ENCODE measurements around the gene CRYAB.
"Not testable (repeated sequence)": the region's sequence is repeated elsewhere in the genome, so short reads cannot be mapped to it uniquely, and the experiment has no call there.

The CRYAB gene

DNA sequence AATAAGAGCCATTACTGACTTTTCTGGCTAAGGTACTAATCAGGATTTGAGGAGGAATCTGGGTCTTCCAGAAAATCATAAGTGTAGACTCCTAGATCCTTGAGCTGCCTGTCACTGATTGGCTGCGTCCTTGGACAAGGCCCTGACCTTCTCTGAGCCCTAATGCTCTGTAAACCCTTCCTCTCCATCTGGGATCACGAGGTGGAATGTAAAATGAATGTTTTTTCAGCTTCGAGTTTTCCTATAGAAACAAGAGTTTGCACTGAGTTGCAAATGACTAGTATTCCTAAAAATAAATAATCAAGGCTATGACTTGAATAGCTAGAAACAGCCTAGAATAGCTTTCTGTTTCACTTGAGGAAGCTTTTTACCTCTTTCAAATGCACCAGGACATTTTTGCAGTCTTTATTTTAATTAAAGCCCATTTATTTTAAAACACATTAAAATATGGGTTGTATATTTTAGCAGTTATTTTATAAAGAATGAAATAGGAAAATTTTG is 24.5 kb upstream of the CRYAB start:
- H3K27me3 ChIP-seq (ENCODE audit: insufficient read depth, low read length, poor library complexity): no peaks in the 10 kb centered on the region
- H2BK5ac ChIP-seq (ENCODE audit: low read length): no peak overlapping the region
- WGBS (ENCODE audit: extremely low coverage, insufficient coverage, low lambda C conversion rate): no CpG with 5 or more reads among the region's 3 CpGs
- peaks cover 9% of the 10 kb centered on the region for H3K4me1 ChIP-seq (ENCODE audit: control insufficient read depth, low read depth, low read length)
- H3K27ac ChIP-seq (ENCODE audit: low read depth, low read length): no peak overlapping the region
- H3K9ac ChIP-seq (ENCODE audit: low read length): no peak overlapping the region
- no peak overlapping the region for H2AK5ac ChIP-seq (ENCODE audit: low read length)
- no peaks in the 10 kb centered on the region for H3K36me3 ChIP-seq (ENCODE audit: control insufficient read depth, insufficient read depth, low read length)
- H3K79me2 ChIP-seq (ENCODE audit: control insufficient read depth, insufficient read depth, low read length): no peaks in the 10 kb centered on the region
- H3K56ac ChIP-seq (ENCODE audit: low read length): no peak overlapping the region
- no peak overlapping the region for H3K18ac ChIP-seq (ENCODE audit: low read length)
- H3K23ac ChIP-seq (ENCODE audit: low read length): no peak overlapping the region
- no peak overlapping the region for H3K4me2 ChIP-seq (ENCODE audit: low read length)
- no peak overlapping the region for H2BK15ac ChIP-seq (replicated peaks; ENCODE audit: low read depth)
- H3K4me3 ChIP-seq (ENCODE audit: low read length): no peak overlapping the region
- no peak overlapping the region for H4K5ac ChIP-seq (ENCODE audit: low read length)
- no peak overlapping the region for H2BK120ac ChIP-seq (ENCODE audit: low read depth, low read length)
- H4K8ac ChIP-seq (ENCODE audit: low read depth, low read length): no peak overlapping the region
- no peak overlapping the region for H3K4ac ChIP-seq (ENCODE audit: low read depth, low read length)
- no peak for DNase-seq
- peaks cover 3% of the 10 kb centered on the region for H3K79me1 ChIP-seq (ENCODE audit: low read length)

- H3K4ac ChIP-seq (ENCODE audit: low read depth, low read length): no peak overlapping the region
- no peak overlapping the region for H3K27ac ChIP-seq (ENCODE audit: low read depth, low read length)
- H4K8ac ChIP-seq (ENCODE audit: low read depth, low read length): no peak overlapping the region
- peaks cover 9% of the 10 kb centered on the region for H3K4me1 ChIP-seq (ENCODE audit: control insufficient read depth, low read depth, low read length)
- no peak overlapping the region for H3K4me2 ChIP-seq (ENCODE audit: low read length)
- no peak overlapping the region for H3K18ac ChIP-seq (ENCODE audit: low read length)
- no peak overlapping the region for H3K9ac ChIP-seq (ENCODE audit: low read length)
- no peak overlapping the region for H3K56ac ChIP-seq (ENCODE audit: low read length)
- H2AK5ac ChIP-seq (ENCODE audit: low read length): no peak overlapping the region
- no peak overlapping the region for H3K23ac ChIP-seq (ENCODE audit: low read length)
- no peak overlapping the region for H2BK5ac ChIP-seq (ENCODE audit: low read length)
- no peak overlapping the region for H4K5ac ChIP-seq (ENCODE audit: low read length)
- H3K79me2 ChIP-seq (ENCODE audit: control insufficient read depth, insufficient read depth, low read length): no peaks in the 10 kb centered on the region
- no peaks in the 10 kb centered on the region for H3K36me3 ChIP-seq (ENCODE audit: control insufficient read depth, insufficient read depth, low read length)
- no peaks in the 10 kb centered on the region for H3K79me1 ChIP-seq (ENCODE audit: low read length)
- no CpG with 5 or more reads among the region's 4 CpGs for WGBS (ENCODE audit: extremely low coverage, insufficient coverage, low lambda C conversion rate)
- no peak overlapping the region for H2BK15ac ChIP-seq (replicated peaks; ENCODE audit: low read depth)
- H3K4me3 ChIP-seq (ENCODE audit: low read length): no peak overlapping the region
- no peak overlapping the region for H2BK120ac ChIP-seq (ENCODE audit: low read depth, low read length)
- no peaks in the 10 kb centered on the region for H3K27me3 ChIP-seq (ENCODE audit: insufficient read depth, low read length, poor library complexity)
- no peak for DNase-seq
Measured at GRCh38 chr11:111935317-111936039, 23.9 kb upstream of the CRYAB start.

DNA sequence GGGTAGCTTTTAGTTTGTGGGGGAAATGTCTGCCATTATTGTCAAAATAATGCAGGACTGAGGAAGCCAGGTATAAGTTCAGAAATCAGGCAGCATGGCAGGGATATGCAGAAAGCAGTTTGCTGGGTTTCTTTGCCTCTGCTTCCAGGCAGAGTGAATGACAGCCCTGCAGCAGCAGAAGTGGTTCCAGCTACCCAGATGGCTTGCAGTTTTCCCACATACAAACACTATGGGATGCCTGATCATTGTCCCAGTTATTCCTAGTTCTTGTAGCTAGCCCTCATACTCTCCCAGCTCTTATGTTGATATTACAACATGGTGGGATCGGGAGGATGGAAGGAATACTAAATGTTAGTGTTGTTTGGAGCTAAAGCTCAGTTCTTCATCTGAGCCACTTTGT is 22.7 kb upstream of the CRYAB start:
- H3K27ac ChIP-seq (ENCODE audit: low read depth, low read length): no peak overlapping the region
- no peak overlapping the region for H2BK5ac ChIP-seq (ENCODE audit: low read length)
- H3K4me3 ChIP-seq (ENCODE audit: low read length): no peak overlapping the region
- DNase-seq: no peak
- no peak overlapping the region for H3K56ac ChIP-seq (ENCODE audit: low read length)
- H2BK120ac ChIP-seq (ENCODE audit: low read depth, low read length): no peak overlapping the region
- H3K4me1 ChIP-seq (ENCODE audit: control insufficient read depth, low read depth, low read length): peaks cover 9% of the 10 kb centered on the region
- H3K79me1 ChIP-seq (ENCODE audit: low read length): no peaks in the 10 kb centered on the region
- no CpG with 5 or more reads among the region's 1 CpG for WGBS (ENCODE audit: extremely low coverage, insufficient coverage, low lambda C conversion rate)
- no peak overlapping the region for H4K8ac ChIP-seq (ENCODE audit: low read depth, low read length)
- H4K5ac ChIP-seq (ENCODE audit: low read length): no peak overlapping the region
- H3K27me3 ChIP-seq (ENCODE audit: insufficient read depth, low read length, poor library complexity): no peaks in the 10 kb centered on the region
- no peak overlapping the region for H2AK5ac ChIP-seq (ENCODE audit: low read length)
- no peak overlapping the region for H3K18ac ChIP-seq (ENCODE audit: low read length)
- no peak overlapping the region for H3K9ac ChIP-seq (ENCODE audit: low read length)
- no peak overlapping the region for H3K23ac ChIP-seq (ENCODE audit: low read length)
- no peaks in the 10 kb centered on the region for H3K36me3 ChIP-seq (ENCODE audit: control insufficient read depth, insufficient read depth, low read length)
- no peak overlapping the region for H3K4me2 ChIP-seq (ENCODE audit: low read length)
- no peak overlapping the region for H2BK15ac ChIP-seq (replicated peaks; ENCODE audit: low read depth)
- no peak overlapping the region for H3K4ac ChIP-seq (ENCODE audit: low read depth, low read length)
- H3K79me2 ChIP-seq (ENCODE audit: control insufficient read depth, insufficient read depth, low read length): no peaks in the 10 kb centered on the region

GRCh38 chr11:111933872-111934271 is 22.3 kb upstream of the CRYAB start:
- Histone ChIP-seq H3K79me2 (ENCODE audit: control insufficient read depth, insufficient read depth, low read length) (no peaks in the 10 kb centered on the region), H3K4me2 (ENCODE audit: low read length) (no peak overlapping the region), H3K4me3 (ENCODE audit: low read length) (no peak overlapping the region), H3K18ac (ENCODE audit: low read length) (no peak overlapping the region), H3K4me1 (ENCODE audit: control insufficient read depth, low read depth, low read length) (peaks cover 8% of the 10 kb centered on the region), H3K79me1 (ENCODE audit: low read length) (no peaks in the 10 kb centered on the region), H3K4ac (ENCODE audit: low read depth, low read length) (no peak overlapping the region), H3K27ac (ENCODE audit: low read depth, low read length) (no peak overlapping the region), H4K5ac (ENCODE audit: low read length) (no peak overlapping the region), H3K23ac (ENCODE audit: low read length) (no peak overlapping the region), H3K36me3 (ENCODE audit: control insufficient read depth, insufficient read depth, low read length) (no peaks in the 10 kb centered on the region), H4K8ac (ENCODE audit: low read depth, low read length) (no peak overlapping the region), H2BK120ac (ENCODE audit: low read depth, low read length) (no peak overlapping the region), H2AK5ac (ENCODE audit: low read length) (no peak overlapping the region), H3K27me3 (ENCODE audit: insufficient read depth, low read length, poor library complexity) (no peaks in the 10 kb centered on the region), H2BK15ac (replicated peaks; ENCODE audit: low read depth) (no peak overlapping the region), H2BK5ac (ENCODE audit: low read length) (no peak overlapping the region), H3K9ac (ENCODE audit: low read length) (no peak overlapping the region), H3K56ac (ENCODE audit: low read length) (no peak overlapping the region)
- DNase-seq: no peak
- no CpG with 5 or more reads among the region's 1 CpG for WGBS (ENCODE audit: extremely low coverage, insufficient coverage, low lambda C conversion rate)

GRCh38 chr11:111933176-111933575 is 21.6 kb upstream of the CRYAB start:
- H3K4me3 ChIP-seq (ENCODE audit: low read length); H2BK15ac ChIP-seq (replicated peaks; ENCODE audit: low read depth); H4K8ac ChIP-seq (ENCODE audit: low read depth, low read length); H3K27me3 ChIP-seq (ENCODE audit: insufficient read depth, low read length, poor library complexity); H3K4ac ChIP-seq (ENCODE audit: low read depth, low read length); H2BK120ac ChIP-seq (ENCODE audit: low read depth, low read length); H4K5ac ChIP-seq (ENCODE audit: low read length); DNase-seq; H3K4me1 ChIP-seq (ENCODE audit: control insufficient read depth, low read depth, low read length); H3K23ac ChIP-seq (ENCODE audit: low read length); H3K36me3 ChIP-seq (ENCODE audit: control insufficient read depth, insufficient read depth, low read length); H2AK5ac ChIP-seq (ENCODE audit: low read length); H3K18ac ChIP-seq (ENCODE audit: low read length); H3K79me2 ChIP-seq (ENCODE audit: control insufficient read depth, insufficient read depth, low read length); H2BK5ac ChIP-seq (ENCODE audit: low read length); H3K27ac ChIP-seq (ENCODE audit: low read depth, low read length); H3K4me2 ChIP-seq (ENCODE audit: low read length); H3K9ac ChIP-seq (ENCODE audit: low read length); H3K56ac ChIP-seq (ENCODE audit: low read length); H3K79me1 ChIP-seq (ENCODE audit: low read length): not testable (repeated sequence)
- no CpG with 5 or more reads among the region's 14 CpGs for WGBS (ENCODE audit: extremely low coverage, insufficient coverage, low lambda C conversion rate)

- H3K36me3 ChIP-seq (ENCODE audit: control insufficient read depth, insufficient read depth, low read length): no peaks in the 10 kb centered on the region
- no peak overlapping the region for H2AK5ac ChIP-seq (ENCODE audit: low read length)
- H3K4me2 ChIP-seq (ENCODE audit: low read length): no peak overlapping the region
- no peak overlapping the region for H3K27ac ChIP-seq (ENCODE audit: low read depth, low read length)
- no peaks in the 10 kb centered on the region for H3K27me3 ChIP-seq (ENCODE audit: insufficient read depth, low read length, poor library complexity)
- peaks cover 1% of the 10 kb centered on the region for H3K4me1 ChIP-seq (ENCODE audit: control insufficient read depth, low read depth, low read length)
- no peak overlapping the region for H3K4me3 ChIP-seq (ENCODE audit: low read length)
- no peaks in the 10 kb centered on the region for H3K79me1 ChIP-seq (ENCODE audit: low read length)
- no peak overlapping the region for H3K23ac ChIP-seq (ENCODE audit: low read length)
- no peak overlapping the region for H3K56ac ChIP-seq (ENCODE audit: low read length)
- H3K4ac ChIP-seq (ENCODE audit: low read depth, low read length): no peak overlapping the region
- H2BK120ac ChIP-seq (ENCODE audit: low read depth, low read length): no peak overlapping the region
- H3K18ac ChIP-seq (ENCODE audit: low read length): no peak overlapping the region
- no peak overlapping the region for H4K5ac ChIP-seq (ENCODE audit: low read length)
- H3K9ac ChIP-seq (ENCODE audit: low read length): no peak overlapping the region
- no peak overlapping the region for H2BK5ac ChIP-seq (ENCODE audit: low read length)
- no peaks in the 10 kb centered on the region for H3K79me2 ChIP-seq (ENCODE audit: control insufficient read depth, insufficient read depth, low read length)
- no peak overlapping the region for H4K8ac ChIP-seq (ENCODE audit: low read depth, low read length)
- DNase-seq: no peak
- H2BK15ac ChIP-seq (replicated peaks; ENCODE audit: low read depth): no peak overlapping the region
- no CpG with 5 or more reads among the region's 2 CpGs for WGBS (ENCODE audit: extremely low coverage, insufficient coverage, low lambda C conversion rate)
Measured at GRCh38 chr11:111932611-111932950, 21.0 kb upstream of the CRYAB start.
